ENCODE data around the gene CENPO.

The CENPO gene

GRCh38 chr2:24839729-24840128 lies 46.5 kb downstream of the CENPO start:
- no peak for DNase-seq

- no peak for DNase-seq
Measured at GRCh38 chr2:24840164-24840869, 47.1 kb downstream of the CENPO start.

- no peak for DNase-seq
Measured at GRCh38 chr2:24840962-24841945, 48.0 kb downstream of the CENPO start.

GRCh38 chr2:24842081-24843050 lies 49.1 kb downstream of the CENPO start:
- no peak for DNase-seq

GRCh38 chr2:24843330-24843860 lies 50.2 kb downstream of the CENPO start:
- DNase-seq: no peak

- no peak for DNase-seq
Measured at GRCh38 chr2:24844023-24844685, 50.9 kb downstream of the CENPO start.

- no peak for DNase-seq
Measured at GRCh38 chr2:24845691-24846090, 52.5 kb downstream of the CENPO start.

- no peak for DNase-seq
Measured at GRCh38 chr2:24850944-24851343, 57.7 kb downstream of the CENPO start.

- no peak for DNase-seq
Measured at GRCh38 chr2:24852026-24852425, 58.8 kb downstream of the CENPO start.

- DNase-seq: no peak
Measured at GRCh38 chr2:24852431-24853020, 59.3 kb downstream of the CENPO start.

GRCh38 chr2:24853046-24853445 lies 59.8 kb downstream of the CENPO start:
- no peak for DNase-seq

- no peak for DNase-seq
Measured at GRCh38 chr2:24853996-24854395, 60.8 kb downstream of the CENPO start.

- no peak for DNase-seq
Measured at GRCh38 chr2:24855022-24855622, 61.9 kb downstream of the CENPO start.

GRCh38 chr2:24855726-24856125 lies 62.5 kb downstream of the CENPO start:
- DNase-seq: no peak

- no peak for DNase-seq
Measured at GRCh38 chr2:24856791-24857211, 63.6 kb downstream of the CENPO start.

GRCh38 chr2:24857746-24858145 lies 64.5 kb downstream of the CENPO start:
- no peak for DNase-seq

GRCh38 chr2:24858996-24859395 lies 65.8 kb downstream of the CENPO start:
- DNase-seq: no peak

GRCh38 chr2:24859968-24860600 lies 66.9 kb downstream of the CENPO start:
- no peak for DNase-seq

GRCh38 chr2:24860631-24861030 lies 67.4 kb downstream of the CENPO start:
- DNase-seq: no peak

GRCh38 chr2:24861500-24861899 lies 68.3 kb downstream of the CENPO start:
- DNase-seq: no peak

- no peak for DNase-seq
Measured at GRCh38 chr2:24863641-24864040, 70.4 kb downstream of the CENPO start.
